ENCODE data around the gene KLHL25.
"Not testable (repeated sequence)": the region's sequence is repeated elsewhere in the genome, so short reads cannot be mapped to it uniquely, and the experiment has no call there.

Gene KLHL25

DNA sequence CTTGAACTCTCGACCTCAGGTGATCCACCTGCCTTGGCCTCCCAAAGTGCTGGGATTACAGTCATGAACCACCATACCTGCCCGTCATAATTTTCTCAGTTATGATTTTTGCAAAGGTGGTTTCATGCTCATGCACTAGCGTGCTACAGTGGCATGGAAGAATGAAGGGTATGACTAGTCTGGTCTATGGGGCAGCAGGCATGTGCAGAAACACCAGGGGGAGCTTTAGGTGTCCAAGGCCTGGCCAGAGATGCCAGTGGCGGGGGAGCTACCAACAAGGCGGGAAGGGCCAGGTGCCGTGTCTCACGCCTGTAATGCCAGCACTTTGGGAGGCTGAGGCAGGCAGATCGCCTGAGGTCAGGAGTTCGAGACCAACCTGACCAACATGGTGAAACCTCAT is 7.9 kb upstream of the KLHL25 start:
- DNase-seq (ENCODE audit: low spot score): not testable (repeated sequence)

DNA sequence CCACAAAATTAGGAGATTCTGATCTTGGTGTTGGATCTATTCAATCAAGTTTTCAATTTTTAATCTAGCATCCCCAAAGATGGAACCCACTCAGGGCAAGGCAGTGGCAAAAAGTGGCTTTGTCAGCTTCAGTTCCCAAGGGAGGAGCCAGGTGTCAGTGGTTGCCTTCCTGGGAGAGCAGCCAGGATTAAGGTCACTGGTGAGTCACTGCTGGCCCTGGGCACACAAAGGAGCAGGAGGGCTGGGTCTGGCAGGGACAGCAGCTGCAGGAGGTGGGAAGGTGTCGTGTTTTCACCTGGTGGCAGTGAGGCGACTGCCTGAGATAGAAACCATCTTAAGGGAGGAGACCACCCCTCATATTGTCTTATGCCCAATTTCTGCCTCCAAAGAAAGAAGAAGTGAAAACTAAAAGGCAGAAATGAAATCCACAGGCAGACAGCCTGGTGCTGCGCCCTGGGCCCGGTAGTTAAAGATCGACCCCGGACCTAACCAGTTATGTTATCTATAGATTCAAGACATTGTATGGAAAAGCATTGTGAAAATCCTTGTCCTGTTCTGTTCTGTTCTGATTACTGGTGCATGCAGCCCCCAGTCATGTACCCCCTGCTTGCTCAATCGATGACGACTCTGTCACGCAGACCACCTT is 5.9 kb upstream of the KLHL25 start:
- no peak for DNase-seq (ENCODE audit: low spot score)

DNA sequence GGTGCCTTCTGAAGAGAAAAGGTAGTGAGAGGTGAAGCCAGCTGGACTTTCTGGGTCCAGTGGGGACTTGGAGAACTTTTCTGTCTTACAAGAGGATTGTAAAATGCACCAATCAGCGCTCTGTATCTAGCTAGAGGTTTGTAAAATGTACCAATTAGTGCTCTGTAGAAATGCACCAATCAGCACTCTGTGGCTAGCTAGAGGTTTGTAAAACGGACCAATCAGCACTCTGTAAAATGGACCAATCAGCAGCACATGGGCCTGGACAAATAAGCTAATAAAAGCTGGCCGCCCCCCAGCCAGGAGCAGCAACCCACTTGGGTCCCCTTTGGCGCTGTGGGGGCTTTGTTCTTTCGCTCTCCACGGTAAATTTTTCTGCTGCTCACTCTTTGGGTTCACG is 1.6 kb upstream of the KLHL25 start:
- not testable (repeated sequence) for DNase-seq (ENCODE audit: low spot score)

DNA sequence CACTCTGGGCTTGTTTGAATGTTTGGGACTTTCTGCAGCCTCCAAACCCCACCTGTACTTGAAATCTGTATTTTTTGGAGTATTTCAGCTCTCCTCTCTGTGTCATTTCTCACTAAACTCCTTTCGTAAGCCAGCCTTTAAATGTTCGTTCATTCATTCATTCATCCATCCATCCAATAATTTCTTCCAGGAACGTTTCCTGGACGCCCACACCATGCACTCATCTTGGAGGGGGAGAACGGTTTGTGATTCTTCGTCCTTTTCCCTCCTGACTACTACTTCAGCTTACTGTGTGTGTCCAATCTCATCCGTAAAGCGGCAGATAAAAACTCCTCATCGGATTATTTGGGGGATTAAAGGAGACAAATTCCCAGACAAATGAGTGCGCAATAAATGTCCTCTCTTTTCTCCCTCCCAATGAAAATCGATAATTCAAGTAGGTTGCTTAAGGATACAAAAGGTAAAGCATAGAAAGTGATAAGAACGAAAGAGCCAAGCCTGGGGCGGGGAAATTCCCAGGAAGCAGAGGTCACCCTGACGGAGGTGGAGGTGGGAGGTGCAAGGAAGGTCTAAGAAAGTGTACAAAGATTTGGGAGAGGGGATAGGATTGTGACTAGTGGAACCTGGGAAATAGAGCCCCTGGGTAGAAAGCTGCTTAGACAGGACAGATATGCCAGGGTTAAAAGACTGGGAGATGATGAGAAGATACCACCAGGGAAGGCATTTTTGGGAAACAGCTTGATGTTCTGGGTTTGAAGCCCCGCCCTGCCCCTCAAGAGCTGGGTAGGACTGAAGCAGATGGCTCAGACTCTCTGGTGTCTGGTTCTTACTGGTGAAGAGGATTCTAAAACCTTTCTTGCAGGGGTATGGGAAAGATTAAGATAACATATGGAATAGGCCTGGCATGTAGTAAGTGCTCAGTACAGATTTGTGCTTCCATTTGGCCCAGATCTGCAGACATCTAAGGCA is 896 bp upstream of the KLHL25 start:
- no peak for DNase-seq (ENCODE audit: low spot score)

GRCh38 chr15:85793641-85794597 is 806 bp downstream of the KLHL25 start:
- DNase-seq (ENCODE audit: low spot score): peak; percentile 30

DNA sequence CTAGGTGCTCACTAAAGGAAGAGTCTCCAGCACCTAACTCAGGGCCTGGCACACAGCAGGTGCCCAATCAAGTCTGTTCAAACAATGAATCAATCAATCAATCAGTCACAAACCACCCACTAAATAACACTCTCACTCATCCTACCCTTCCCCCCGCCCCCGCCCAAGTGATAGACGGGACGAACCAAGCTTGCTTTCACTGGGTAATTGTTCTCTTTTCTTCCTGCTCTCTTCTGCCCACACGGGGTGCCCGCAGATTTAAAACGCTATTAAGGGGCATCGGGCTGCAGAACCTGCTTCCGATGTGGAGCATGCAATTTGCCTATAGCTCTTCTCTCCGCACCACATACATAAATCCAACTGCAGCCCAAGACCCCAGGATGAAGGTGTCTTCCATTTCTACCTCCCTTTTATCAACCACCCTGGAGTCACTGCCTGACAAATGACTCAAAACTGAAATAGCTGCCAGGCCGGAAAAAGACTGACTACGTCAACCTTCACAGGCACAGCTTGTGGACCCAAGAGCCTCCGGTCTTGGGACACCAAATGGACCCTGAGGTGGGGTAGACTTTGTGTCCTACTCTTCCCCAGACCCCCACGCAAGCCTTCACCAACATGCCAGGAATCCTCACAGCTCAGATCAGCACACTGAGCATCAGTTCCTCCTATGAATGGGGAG is 1.7 kb downstream of the KLHL25 start:
- no peak for DNase-seq (ENCODE audit: low spot score)

GRCh38 chr15:85792102-85792731 is 2.5 kb downstream of the KLHL25 start:
- DNase-seq (ENCODE audit: low spot score): no peak

DNA sequence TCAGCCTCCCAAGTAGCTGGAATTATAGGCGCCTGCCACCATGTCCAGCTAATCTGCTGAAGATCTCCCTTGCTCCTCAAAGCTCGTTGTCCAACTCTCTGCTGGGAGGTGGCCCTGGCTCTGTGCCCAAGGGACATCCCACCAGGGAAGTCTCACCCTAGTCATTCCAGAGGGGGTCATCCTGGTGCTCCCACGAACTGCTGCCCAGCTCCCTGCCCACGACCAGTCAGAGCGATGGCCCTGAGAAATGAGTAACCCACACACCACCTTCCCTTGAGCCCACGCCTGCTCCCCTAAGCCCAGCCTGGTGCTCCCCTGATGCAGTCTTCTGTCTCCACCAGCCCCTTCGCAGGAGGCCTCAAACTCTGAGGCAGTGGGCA is 5.2 kb downstream of the KLHL25 start:
- DNase-seq (ENCODE audit: low spot score): no peak

DNA sequence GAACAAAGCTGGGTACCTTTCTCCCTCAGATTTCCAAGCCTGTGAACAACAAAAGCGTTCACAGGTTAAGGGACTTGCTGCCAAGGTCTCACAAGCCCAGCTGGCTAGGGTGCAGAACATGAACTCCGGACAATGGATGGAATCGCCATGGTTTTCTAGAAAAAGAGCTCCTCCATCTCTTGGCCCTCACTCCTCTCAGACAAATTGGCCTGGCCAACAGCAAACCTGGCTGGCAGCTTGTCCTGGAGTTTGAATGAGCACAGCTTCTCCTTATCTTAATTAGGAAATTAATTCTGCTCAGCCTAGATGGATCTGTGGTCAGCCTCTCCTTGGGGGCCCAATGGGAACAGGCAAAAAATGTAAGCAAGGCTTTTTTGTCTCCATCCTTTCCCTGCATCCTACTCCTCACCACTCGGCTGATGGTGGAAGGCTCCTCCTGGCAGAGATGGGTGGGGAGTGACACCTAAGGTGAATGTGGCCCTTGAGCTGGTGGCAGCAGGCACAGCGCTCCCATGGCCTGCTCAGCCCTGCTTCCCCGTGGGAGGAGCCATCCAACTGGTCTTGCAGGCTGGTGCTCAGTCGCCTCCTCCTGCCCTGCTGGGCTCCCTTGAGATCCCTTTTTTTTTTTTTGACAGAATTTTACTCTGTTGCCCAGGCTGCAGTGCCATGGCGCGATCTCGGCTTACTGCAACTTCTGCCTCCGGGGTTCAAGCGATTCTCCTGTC is 5.8 kb downstream of the KLHL25 start:
- DNase-seq (ENCODE audit: low spot score): no peak

DNA sequence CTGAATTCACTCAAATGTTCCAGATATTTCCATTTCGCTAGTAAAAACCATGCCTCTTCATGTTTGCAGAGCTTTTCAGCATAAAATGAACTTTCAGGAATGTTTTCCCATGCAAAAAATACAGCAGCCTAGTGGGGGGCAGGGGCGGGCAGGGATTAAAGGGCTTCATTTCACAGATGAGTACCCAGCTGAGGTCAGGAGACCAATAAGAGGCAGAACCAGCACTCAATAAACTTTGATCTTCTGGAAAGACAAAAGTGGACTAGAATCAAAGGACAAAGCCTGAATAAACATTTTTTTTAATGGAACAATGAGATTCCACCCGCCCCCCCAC is 8.0 kb downstream of the KLHL25 start:
- DNase-seq (ENCODE audit: low spot score): no peak

GRCh38 chr15:85785887-85786780 is 8.6 kb downstream of the KLHL25 start:
- DNase-seq (ENCODE audit: low spot score): no peak

- no peak for DNase-seq (ENCODE audit: low spot score)
These were observed 12.7 kb downstream of the KLHL25 start for GRCh38 chr15:85782064-85782463.

GRCh38 chr15:85781099-85781498 is 13.6 kb downstream of the KLHL25 start:
- DNase-seq (ENCODE audit: low spot score): no peak

DNA sequence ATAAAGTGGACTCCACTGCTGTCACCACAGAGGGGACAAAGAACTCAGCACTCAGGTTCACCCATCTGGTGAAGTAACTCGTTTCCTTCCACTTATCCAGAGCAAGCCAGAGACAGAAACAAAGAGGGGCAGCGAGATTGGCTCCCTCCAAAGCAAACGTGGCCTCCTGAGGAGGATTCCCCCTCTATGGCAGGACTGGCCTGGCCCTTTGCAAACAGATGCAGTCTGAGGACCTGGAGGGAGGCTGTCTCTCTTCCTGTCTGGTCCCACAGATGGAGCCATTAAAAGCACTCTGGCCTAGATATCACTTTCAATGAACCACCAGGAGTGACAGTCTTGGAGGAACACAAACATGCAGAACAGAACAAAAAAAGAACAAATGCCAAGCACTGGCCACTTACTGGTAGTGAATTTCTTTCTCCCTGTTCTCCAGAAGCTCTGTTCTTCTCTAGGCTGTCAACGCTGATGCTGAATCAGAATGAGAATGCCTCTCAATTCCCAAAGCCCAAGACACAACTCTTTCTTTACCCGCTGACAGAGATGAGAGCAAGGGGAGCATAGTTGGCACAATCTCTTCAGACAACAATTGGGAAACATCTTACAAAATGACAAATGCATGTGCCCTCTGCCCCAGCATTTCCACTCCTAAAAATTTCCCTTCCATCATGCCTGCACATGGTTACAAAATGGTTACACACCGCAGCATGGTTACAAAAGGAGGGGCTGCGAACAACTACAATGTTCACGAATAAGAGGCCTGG is 14.3 kb downstream of the KLHL25 start:
- DNase-seq (ENCODE audit: low spot score): no peak

- DNase-seq (ENCODE audit: low spot score): no peak
These were observed 15.5 kb downstream of the KLHL25 start for GRCh38 chr15:85779249-85779648.

DNA sequence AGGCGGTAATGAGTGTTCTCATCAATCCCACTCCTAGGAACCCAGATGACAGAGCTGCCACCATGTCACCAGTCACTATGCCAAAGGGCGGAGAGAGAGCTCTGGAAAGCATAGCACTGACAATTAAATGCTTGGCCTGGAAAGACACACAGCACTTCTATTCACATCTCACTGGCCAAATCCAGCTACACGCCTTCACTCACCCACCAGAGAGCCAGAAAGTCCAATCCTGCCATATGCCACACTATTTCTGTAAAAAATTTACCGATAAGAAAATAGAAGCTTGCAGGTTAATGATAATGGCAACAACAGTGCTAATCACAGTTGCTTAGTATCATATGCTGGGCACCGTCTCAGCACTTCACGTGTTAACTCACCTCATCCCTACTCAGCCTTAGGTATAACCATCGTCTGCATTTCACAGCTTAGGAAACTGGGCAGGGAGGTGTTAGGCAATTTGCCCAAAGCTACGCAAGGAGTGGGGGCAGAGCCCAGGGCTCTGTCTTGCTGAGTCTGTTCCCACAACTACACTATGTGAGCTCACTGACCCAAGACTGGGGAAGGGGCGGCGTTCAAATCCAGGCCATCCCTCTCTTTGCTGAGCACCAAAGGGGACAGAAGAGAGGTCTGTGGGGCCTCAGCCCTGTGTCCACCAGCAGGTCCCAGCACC is 16.5 kb downstream of the KLHL25 start:
- DNase-seq (ENCODE audit: low spot score): no peak

DNA sequence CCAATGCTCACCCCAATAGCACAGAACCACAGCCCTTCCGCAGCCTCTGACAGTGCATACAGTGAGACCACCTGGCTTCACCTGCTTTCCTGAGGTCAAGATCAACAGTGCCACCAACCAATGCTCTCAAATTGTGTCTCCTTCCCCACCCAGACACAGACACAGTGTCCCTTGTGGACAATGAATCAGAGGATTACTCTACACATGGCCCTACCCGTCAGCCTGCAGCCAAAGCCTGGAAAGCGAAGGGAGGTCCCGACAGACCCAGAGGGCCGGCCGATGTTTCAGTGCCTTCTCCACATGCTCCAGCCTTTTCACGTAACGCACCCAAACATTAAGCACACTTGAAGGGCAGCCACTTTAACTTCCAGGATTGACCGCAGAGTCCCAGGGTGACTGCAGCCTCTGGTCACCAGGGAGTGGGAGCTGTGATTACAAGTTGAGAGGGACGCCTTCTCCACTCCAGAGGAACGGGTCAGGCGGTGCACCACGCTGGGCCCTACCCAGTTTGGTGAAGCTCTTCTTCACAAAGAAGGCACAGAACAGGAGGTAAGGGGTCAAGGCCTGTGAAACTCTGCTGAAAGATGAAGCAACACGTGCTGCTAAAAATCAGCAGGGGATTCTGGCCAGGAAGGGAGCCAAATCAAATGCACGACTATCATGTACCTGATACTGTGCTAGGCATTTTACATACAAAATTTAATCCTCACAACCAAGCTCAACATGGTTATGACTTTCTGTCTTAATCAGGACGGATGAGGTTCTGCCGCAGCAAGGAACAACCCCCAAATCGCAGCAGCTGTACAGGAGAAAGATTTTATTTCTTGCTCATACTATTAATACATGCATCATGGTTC is 17.2 kb downstream of the KLHL25 start:
- no peak for DNase-seq (ENCODE audit: low spot score)

Data from CD4-positive, alpha-beta T cell treated with Interleukin-6 at 100 ng/mL for 8 hours (primary cell).